H9 (cell line): ENCODE data around the gene FCMR. TPM values are rescaled to one million over a fixed set of nuclear protein-coding genes. Genes with fewer than 3 reads are reported as not detected.

Experiments
- DNase-seq: peaks from one replicate; pipeline ENCODE4 v3.0.0-alpha.2; 2017
- H2AFZ ChIP-seq: one replicate; pipeline ENCODE4 v1.6.1; 2013; ENCODE audit warnings: mild to moderate bottlenecking, low read length, control low read depth, moderate library complexity
- H2AK5ac ChIP-seq: 2 replicates; pipeline ENCODE4 v1.6.1; 2013; ENCODE audit warnings: low read length, control low read depth, mixed read lengths; ENCODE audit not compliant: insufficient read length
- H2BK120ac ChIP-seq: one replicate; pipeline ENCODE4 v1.6.1; 2013; ENCODE audit warnings: low read depth, mild to moderate bottlenecking, low read length, control low read depth, inconsistent platforms; ENCODE audit not compliant: poor library complexity, severe bottlenecking
- H2BK12ac ChIP-seq: 2 replicates; pipeline ENCODE4 v1.6.1; 2013; ENCODE audit warnings: low read length, control low read depth, mixed read lengths, low read depth; ENCODE audit not compliant: insufficient read length
- H2BK15ac ChIP-seq: 2 replicates; pipeline ENCODE4 v1.6.1; 2013; ENCODE audit warnings: low read depth, low read length, control low read depth
- H2BK20ac ChIP-seq: one replicate; pipeline ENCODE4 v1.6.1; 2013; ENCODE audit warnings: low read depth, mild to moderate bottlenecking, low read length, control low read depth, inconsistent platforms; ENCODE audit not compliant: poor library complexity, severe bottlenecking
- H2BK5ac ChIP-seq: 2 replicates; pipeline ENCODE4 v1.6.1; 2013; ENCODE audit warnings: low read length, control low read depth, mixed read lengths; ENCODE audit not compliant: insufficient read length
- H3K14ac ChIP-seq: 2 replicates; pipeline ENCODE4 v1.6.1; 2013; ENCODE audit warnings: low read length, control low read depth; ENCODE audit not compliant: insufficient read depth
- H3K18ac ChIP-seq: 2 replicates; pipeline ENCODE4 v1.6.1; 2013; ENCODE audit warnings: low read depth, mild to moderate bottlenecking, mixed read lengths, low read length, control low read depth; ENCODE audit not compliant: insufficient read length
- H3K23ac ChIP-seq: 2 replicates; pipeline ENCODE4 v1.6.1; 2013; ENCODE audit warnings: low read length, control low read depth, mixed read lengths, low read depth; ENCODE audit not compliant: insufficient read length
- H3K23me2 ChIP-seq: 2 replicates; pipeline ENCODE4 v1.6.1; 2013; ENCODE audit warnings: low read depth, mild to moderate bottlenecking, mixed read lengths, low read length, control low read depth; ENCODE audit not compliant: insufficient read length, poor library complexity, severe bottlenecking
- H3K27ac ChIP-seq: 2 replicates; pipeline ENCODE4 v1.5.1; 2013; ENCODE audit warnings: low read length, control low read depth, mixed read lengths, low read depth; ENCODE audit not compliant: insufficient read length
- H3K27me3 ChIP-seq: 2 replicates; pipeline ENCODE4 v1.6.1; 2013; ENCODE audit warnings: low read length, control low read depth, inconsistent platforms; ENCODE audit not compliant: insufficient read depth
- H3K4ac ChIP-seq: 2 replicates; pipeline ENCODE4 v1.6.1; 2013; ENCODE audit warnings: low read depth, mild to moderate bottlenecking, control low read depth, inconsistent platforms, low read length, moderate library complexity
- H3K4me1 ChIP-seq: 2 replicates; pipeline ENCODE4 v1.6.1; 2013; ENCODE audit warnings: low read length, control low read depth, inconsistent platforms; ENCODE audit not compliant: insufficient read depth
- H3K4me2 ChIP-seq: 2 replicates; pipeline ENCODE4 v1.6.1; 2013; ENCODE audit warnings: low read length, control low read depth, mixed read lengths; ENCODE audit not compliant: insufficient read length, insufficient read depth
- H3K56ac ChIP-seq: 2 replicates; pipeline ENCODE4 v1.6.1; 2013; ENCODE audit warnings: low read depth, mild to moderate bottlenecking, mixed read lengths, low read length, control low read depth; ENCODE audit not compliant: insufficient read length
- H3K79me1 ChIP-seq: 2 replicates; pipeline ENCODE4 v1.6.1; 2013; ENCODE audit warnings: low read depth, mild to moderate bottlenecking, moderate library complexity, low read length, control low read depth, inconsistent platforms; ENCODE audit not compliant: insufficient read depth, poor library complexity, severe bottlenecking
- H3K79me2 ChIP-seq: 2 replicates; pipeline ENCODE4 v1.6.1; 2013; ENCODE audit warnings: low read length, control low read depth, inconsistent platforms; ENCODE audit not compliant: insufficient read depth
- H3K9ac ChIP-seq: 2 replicates; pipeline ENCODE4 v1.6.1; 2013; ENCODE audit warnings: low read length, control low read depth, mixed read lengths; ENCODE audit not compliant: insufficient read length; ENCODE audit errors: extremely low read depth
- H3K9me3 ChIP-seq: one replicate; pipeline ENCODE4 v1.6.1; 2013; ENCODE audit warnings: low read depth, low read length, inconsistent platforms; ENCODE audit not compliant: control insufficient read depth
- H3T11ph ChIP-seq: one replicate; pipeline ENCODE4 v1.6.1; 2013; ENCODE audit warnings: mild to moderate bottlenecking, low read length, control low read depth, inconsistent platforms
- H4K20me1 ChIP-seq: one replicate; pipeline ENCODE4 v1.6.1; 2013; ENCODE audit not compliant: control insufficient read depth, insufficient read length, insufficient read depth
- H4K5ac ChIP-seq: 2 replicates; pipeline ENCODE4 v1.6.1; 2013; ENCODE audit warnings: low read depth, mild to moderate bottlenecking, mixed read lengths, low read length, control low read depth; ENCODE audit not compliant: insufficient read length
- H4K8ac ChIP-seq: replicated peaks from 2 replicates; pipeline ENCODE4 v1.6.1; 2013; ENCODE audit warnings: low read length, control low read depth, mixed read lengths, low read depth; ENCODE audit not compliant: insufficient read length
- H4K91ac ChIP-seq: 2 replicates; pipeline ENCODE4 v1.6.1; 2013; ENCODE audit warnings: low read depth, mild to moderate bottlenecking, moderate library complexity, mixed read lengths, low read length, control low read depth; ENCODE audit not compliant: insufficient read length
- H3K27ac Mint-ChIP-seq, 3 experiments: 2 replicates in 2 of 3; 3 replicates in 1 of 3; pipeline ENCODE4 v1.8.0; 2020 to 2021; ENCODE audit warnings: mixed read lengths in 3 of 3, mild to moderate bottlenecking in 1 of 3, moderate library complexity in 1 of 3
- H3K27me3 Mint-ChIP-seq: 2 replicates; pipeline ENCODE4 v1.8.0; 2021; ENCODE audit warnings: low read depth, mild to moderate bottlenecking, moderate library complexity, mixed read lengths
- H3K36me3 Mint-ChIP-seq, 3 experiments: 2 replicates in 2 of 3; 3 replicates in 1 of 3; pipeline ENCODE4 v1.8.0; 2020 to 2021; ENCODE audit warnings: low read depth in 3 of 3, mixed read lengths in 3 of 3; ENCODE audit not compliant: insufficient read depth in 1 of 3
- H3K4me1 Mint-ChIP-seq, 2 experiments: 2 replicates each; pipeline ENCODE4 v1.8.0; 2020; ENCODE audit warnings: mixed read lengths in 2 of 2
- H3K4me3 Mint-ChIP-seq, 2 experiments: 2 replicates in 1 of 2; 3 replicates in 1 of 2; pipeline ENCODE4 v1.8.0; 2020 to 2021; ENCODE audit warnings: mild to moderate bottlenecking in 2 of 2, mixed read lengths in 2 of 2, moderate library complexity in 1 of 2
- H3K9me3 Mint-ChIP-seq, 2 experiments: 2 replicates in 1 of 2; 3 replicates in 1 of 2; pipeline ENCODE4 v1.8.0; 2020; ENCODE audit warnings: mild to moderate bottlenecking in 2 of 2, mixed read lengths in 2 of 2, moderate library complexity in 1 of 2
- CTCF ChIP-seq: fragments of 200-600 bp; sonication (generic); conservative IDR thresholded peaks from 3 replicates; pipeline ENCODE4 v1.8.0; 2021; ENCODE audit warnings: antibody characterized with exemption, mild to moderate bottlenecking
- WGBS: extraction: QIAGEN DNeasy Blood & Tissue Kit; methylation state at CpG from one replicate; pipeline ENCODE4 v1.1.7; 2013; ENCODE audit warnings: missing lambda C conversion rate, low lambda C conversion rate, mixed read lengths; ENCODE audit not compliant: insufficient read length; ENCODE audit errors: extremely low coverage; 5-methylcytosine and 5-hydroxymethylcytosine counted together
- total RNA-seq: library from RNA; stranded (reverse); gene quantifications from 2 replicates; pipeline ENCODE4 v1.2.1, GENCODE V29; 2021

Gene FCMR
- total RNA-seq, 1 experiment from 2014 or later = not detected

- Histone ChIP-seq H2AFZ (no peak overlapping the region), H3K4me1 (no peaks in the 10 kb centered on the region), H3K4ac (no peak overlapping the region), H3K23me2 (no peaks in the 10 kb centered on the region), H3K9ac (no peak overlapping the region), H3T11ph (no peak overlapping the region), H2BK12ac (no peak overlapping the region), H3K27ac (no peak overlapping the region), H3K27me3 (no peaks in the 10 kb centered on the region), H3K9me3 (no peaks in the 10 kb centered on the region), H3K79me2 (no peaks in the 10 kb centered on the region), H3K79me1 (no peaks in the 10 kb centered on the region), H3K56ac (no peak overlapping the region), H2AK5ac (no peak overlapping the region), H2BK20ac (no peak overlapping the region), H3K23ac (no peak overlapping the region), H3K14ac (no peak overlapping the region), H2BK120ac (no peak overlapping the region), H4K5ac (no peak overlapping the region), H4K91ac (no peak overlapping the region), H3K4me2 (no peak overlapping the region), H2BK5ac (no peak overlapping the region), H4K20me1 (no peaks in the 10 kb centered on the region), H4K8ac (no peak overlapping the region), H3K18ac (no peak overlapping the region), H2BK15ac (no peak overlapping the region)
- Mint-ChIP-seq H3K27ac (no peak overlapping the region), H3K36me3 (no peaks in the 10 kb centered on the region; a peak in 1 of 7 replicates), H3K4me1 (no peaks in the 10 kb centered on the region), H3K4me3 (no peak overlapping the region), H3K9me3 (no peaks in the 10 kb centered on the region), H3K27me3 (peaks cover 2% of the 10 kb centered on the region)
- no peak for TF ChIP-seq CTCF
- no CpG with 5 or more reads among the region's 5 CpGs for WGBS
- DNase-seq = no peak
These were observed 41.5 kb upstream of the FCMR start for GRCh38 chr1:206963119-206963712.
